ENCODE results near the gene GSK3B. TPM values are rescaled to one million over a fixed set of nuclear protein-coding genes. Genes with fewer than 3 reads are reported as not detected.

Gene GSK3B
- total RNA-seq, 4 donors from 2014 or later: 35.0 to 53.2 (median 44.0) TPM

GRCh38 chr3:119794401-119794800 is 299.8 kb downstream of the GSK3B start:
- intact Hi-C loops (cut with DNase I): no loop called here
- Histone ChIP-seq H3K36me3 (no peaks in the 10 kb centered on the region), H3K9me3 (no peaks in the 10 kb centered on the region), H3K27me3 (no peaks in the 10 kb centered on the region), H3K27ac (no peak overlapping the region), H3K4me3 (replicated peaks in 1 of 3) (no peak overlapping the region), H3K4me1 (no peaks in the 10 kb centered on the region)
- 94 to 98% methylated on average over 2 of the region's 2 CpGs for WGBS, 2 donors
- DNase-seq: no peak
- TF ChIP-seq POLR2A (IDR thresholded peaks at IDR 0.05): no peak
- TF ChIP-seq CTCF (IDR thresholded peaks at IDR 0.05): no peak

GRCh38 chr3:119792270-119792669 is 302.0 kb downstream of the GSK3B start:
- Histone ChIP-seq H3K4me3 (replicated peaks in 1 of 3) (no peak overlapping the region), H3K36me3 (no peaks in the 10 kb centered on the region), H3K9me3 (no peaks in the 10 kb centered on the region), H3K4me1 (no peaks in the 10 kb centered on the region), H3K27ac (no peak overlapping the region), H3K27me3 (no peaks in the 10 kb centered on the region)
- intact Hi-C loops (cut with DNase I): no loop called here
- WGBS, 2 donors: 89 to 95% methylated on average over 8 of the region's 8 CpGs
- no peak for DNase-seq
- no peak for TF ChIP-seq POLR2A (IDR thresholded peaks at IDR 0.05)
- TF ChIP-seq CTCF (IDR thresholded peaks at IDR 0.05): no peak

- H3K27me3 ChIP-seq: no peaks in the 10 kb centered on the region
- WGBS, 2 donors: 90 to 96% methylated on average over 3 of the region's 3 CpGs
- H3K4me3 ChIP-seq (replicated peaks in 1 of 3): no peak overlapping the region
- no peak for TF ChIP-seq POLR2A (IDR thresholded peaks at IDR 0.05)
- TF ChIP-seq CTCF (IDR thresholded peaks at IDR 0.05): no peak
- no peak overlapping the region for H3K27ac ChIP-seq
- intact Hi-C loops (cut with DNase I): no loop called here
- no peak for DNase-seq
- no peaks in the 10 kb centered on the region for H3K36me3 ChIP-seq
- H3K9me3 ChIP-seq: no peaks in the 10 kb centered on the region
- no peaks in the 10 kb centered on the region for H3K4me1 ChIP-seq
Observed at GRCh38 chr3:119790369-119790768, 303.9 kb downstream of the GSK3B start.

GRCh38 chr3:119786409-119786808 is 307.8 kb downstream of the GSK3B start:
- H3K36me3 ChIP-seq: no peaks in the 10 kb centered on the region
- 89 to 95% methylated on average over 2 of the region's 2 CpGs for WGBS, 2 donors
- TF ChIP-seq POLR2A (IDR thresholded peaks at IDR 0.05): no peak
- TF ChIP-seq CTCF (IDR thresholded peaks at IDR 0.05): no peak
- H3K4me1 ChIP-seq: no peaks in the 10 kb centered on the region
- no peaks in the 10 kb centered on the region for H3K9me3 ChIP-seq
- H3K27me3 ChIP-seq: no peaks in the 10 kb centered on the region
- intact Hi-C loops (cut with DNase I): no loop called here
- no peak for DNase-seq
- no peak overlapping the region for H3K4me3 ChIP-seq (replicated peaks in 1 of 3)
- H3K27ac ChIP-seq: no peak overlapping the region

GRCh38 chr3:119783883-119784282 is 310.4 kb downstream of the GSK3B start:
- Histone ChIP-seq H3K4me1 (no peaks in the 10 kb centered on the region), H3K27me3 (no peaks in the 10 kb centered on the region), H3K27ac (no peak overlapping the region), H3K4me3 (replicated peaks in 1 of 3) (no peak overlapping the region), H3K36me3 (no peaks in the 10 kb centered on the region), H3K9me3 (no peaks in the 10 kb centered on the region)
- no peak for DNase-seq
- TF ChIP-seq CTCF (IDR thresholded peaks at IDR 0.05): no peak
- TF ChIP-seq POLR2A (IDR thresholded peaks at IDR 0.05): no peak
- intact Hi-C loops (cut with DNase I): no loop called here
- 72 to 78% methylated on average over 7 of the region's 7 CpGs for WGBS, 2 donors

Measured in thyroid gland (tissue), 4 donors.